Vagina (tissue), 2 donors: ENCODE data around the gene RBPJL.

Source experiments
- CTCF ChIP-seq, 3 experiments: fragments of 450-650 bp in 2 of 3; fragments of 200-600 bp in 1 of 3; sonication (generic) in 1 of 3; IDR thresholded peaks; one replicate each; pipeline ENCODE4 v1.5.1; 2017 to 2019; ENCODE audit warnings: antibody characterized with exemption in 3 of 3, mild to moderate bottlenecking in 2 of 3, moderate library complexity in 2 of 3
- POLR2AphosphoS5 ChIP-seq, 2 donors: sonication (generic); formaldehyde crosslinking; IDR thresholded peaks; one replicate each; pipeline ENCODE4 v1.9.0; 2017; ENCODE audit warnings: antibody characterized with exemption in 2 of 2, mild to moderate bottlenecking in 2 of 2, low read depth in 1 of 2; ENCODE audit not compliant: insufficient read depth in 1 of 2

DNA sequence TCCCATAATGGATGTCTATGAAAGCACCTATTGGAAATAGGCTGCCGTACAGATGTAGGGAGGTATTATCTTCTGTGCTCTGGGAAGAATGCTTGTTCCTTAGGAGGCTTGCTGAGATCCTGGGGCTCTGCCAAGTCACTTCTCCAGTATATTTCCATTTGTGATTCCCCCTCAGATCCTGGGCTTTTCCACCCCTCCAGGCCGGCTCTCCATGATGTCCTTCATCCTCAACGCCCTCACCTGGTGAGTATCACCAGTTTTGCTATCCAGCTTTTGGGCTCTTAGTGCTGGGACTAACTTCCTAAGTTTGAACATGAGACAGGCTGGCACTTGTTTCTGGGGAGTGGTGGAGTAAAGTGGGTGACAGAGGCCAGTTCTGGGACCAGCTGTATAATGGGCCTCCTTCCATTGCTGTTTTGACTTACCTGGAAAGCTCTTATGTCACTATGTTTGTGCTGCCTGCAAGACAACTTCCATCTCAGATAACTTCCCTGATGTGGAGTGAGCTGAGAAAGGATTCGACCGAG, 58.9 kb downstream of the RBPJL start:
- TF ChIP-seq CTCF (IDR thresholded peaks at IDR 0.05) (no peak), POLR2AphosphoS5 (IDR thresholded peaks at IDR 0.05; ENCODE audit: insufficient read depth in 1 of 2, low read depth in 1 of 2) (no peak)
